GM12801 (cell line): ENCODE measurements around the gene KRAS.

Experiments
- CTCF ChIP-seq: IDR thresholded peaks from one replicate; pipeline ENCODE4 v1.5.1; 2011; ENCODE audit warnings: control low read depth; ENCODE audit not compliant: insufficient read length; ENCODE audit errors: extremely low read depth

Gene KRAS

GRCh38 chr12:25184132-25184531, 66.6 kb downstream of the KRAS start:
- TF ChIP-seq CTCF, result no peak

DNA sequence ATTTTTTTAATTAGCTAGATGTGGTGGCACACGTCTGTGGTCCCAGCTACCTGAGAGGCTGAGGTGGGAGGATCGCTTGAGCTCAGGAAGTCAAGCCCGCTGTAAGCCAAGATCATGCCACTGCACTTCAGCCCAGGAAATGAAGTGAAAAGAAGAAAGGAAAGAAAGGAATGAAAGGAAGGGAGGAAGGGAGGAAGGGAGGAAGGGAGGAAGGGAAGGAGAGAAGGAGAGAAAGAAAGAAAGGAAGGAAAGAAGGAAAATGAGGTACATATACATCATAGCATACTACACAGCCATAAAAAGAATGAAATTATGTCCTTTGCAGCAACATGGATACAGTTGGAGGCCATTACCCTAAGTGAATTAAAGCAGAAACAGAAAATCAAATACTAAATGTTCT, 68.0 kb downstream of the KRAS start:
- TF ChIP-seq CTCF, result no peak

- no peak for TF ChIP-seq CTCF
Measured at GRCh38 chr12:25162866-25163265, 87.9 kb downstream of the KRAS start.

- TF ChIP-seq CTCF, result no peak
Measured at GRCh38 chr12:25156061-25156460, 94.7 kb downstream of the KRAS start.

GRCh38 chr12:25155022-25155576, 95.6 kb downstream of the KRAS start:
- no peak for TF ChIP-seq CTCF
